Measurements from ENCODE around the gene SCN4A.
"Not testable (repeated sequence)": the region's sequence is repeated elsewhere in the genome, so short reads cannot be mapped to it uniquely, and the experiment has no call there.

The SCN4A gene

GRCh38 chr17:63982641-63983040, 9.9 kb upstream of the SCN4A start:
- H3K36me3 Mint-ChIP-seq; H3K27ac Mint-ChIP-seq; H3K27me3 Mint-ChIP-seq; H3K4me3 Mint-ChIP-seq; H3K9me3 Mint-ChIP-seq (ENCODE audit: low read depth): not testable (repeated sequence)
- H3K4me1 Mint-ChIP-seq (ENCODE audit: low read depth), result peaks cover 13% of the 10 kb centered on the region

GRCh38 chr17:63978272-63979200, 5.8 kb upstream of the SCN4A start:
- H3K4me3 Mint-ChIP-seq, result no peak overlapping the region
- peaks cover 3% of the 10 kb centered on the region for H3K36me3 Mint-ChIP-seq
- H3K4me1 Mint-ChIP-seq (ENCODE audit: low read depth), result peaks cover 3% of the 10 kb centered on the region
- no peak overlapping the region for H3K27ac Mint-ChIP-seq
- H3K27me3 Mint-ChIP-seq, result no peaks in the 10 kb centered on the region
- no peaks in the 10 kb centered on the region for H3K9me3 Mint-ChIP-seq (ENCODE audit: low read depth)

GRCh38 chr17:63976702-63977101, 4.0 kb upstream of the SCN4A start:
- H3K4me1 Mint-ChIP-seq (ENCODE audit: low read depth), result peaks cover 3% of the 10 kb centered on the region
- no peak overlapping the region for H3K4me3 Mint-ChIP-seq
- no peaks in the 10 kb centered on the region for H3K9me3 Mint-ChIP-seq (ENCODE audit: low read depth)
- no peaks in the 10 kb centered on the region for H3K27me3 Mint-ChIP-seq
- H3K27ac Mint-ChIP-seq, result no peak overlapping the region
- H3K36me3 Mint-ChIP-seq, result no peaks in the 10 kb centered on the region

DNA sequence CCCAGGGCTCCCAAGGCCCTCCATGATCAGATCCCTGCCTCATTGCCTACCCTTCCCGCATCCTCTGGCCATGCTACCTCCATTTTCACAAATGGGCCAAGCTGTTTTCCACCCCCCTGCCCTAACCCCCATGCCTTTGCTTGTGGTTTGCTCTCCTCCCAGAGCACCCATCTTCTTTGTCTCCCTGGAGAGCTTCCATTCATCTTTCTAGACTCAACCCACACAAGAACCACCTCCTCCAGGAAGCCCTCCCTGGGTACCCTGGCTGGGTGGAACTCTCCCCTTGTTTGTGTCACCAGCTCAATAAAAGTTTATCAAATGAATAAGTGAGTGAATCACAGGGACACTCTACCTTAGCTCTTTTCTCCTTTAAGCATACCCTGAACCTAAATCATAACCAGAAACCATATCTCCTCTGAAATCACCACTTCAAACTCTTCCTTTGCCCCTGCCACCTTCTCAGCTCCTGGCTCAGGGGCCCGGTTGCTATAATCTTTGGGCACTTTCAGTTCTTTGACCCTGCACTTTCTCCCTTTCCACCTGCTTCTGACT, 2.9 kb upstream of the SCN4A start:
- peaks cover 3% of the 10 kb centered on the region for H3K4me1 Mint-ChIP-seq (ENCODE audit: low read depth)
- H3K4me3 Mint-ChIP-seq, result no peak overlapping the region
- no peaks in the 10 kb centered on the region for H3K9me3 Mint-ChIP-seq (ENCODE audit: low read depth)
- H3K27ac Mint-ChIP-seq, result no peak overlapping the region
- H3K27me3 Mint-ChIP-seq, result no peaks in the 10 kb centered on the region
- no peaks in the 10 kb centered on the region for H3K36me3 Mint-ChIP-seq

GRCh38 chr17:63974594-63975192, 2.0 kb upstream of the SCN4A start:
- Mint-ChIP-seq H3K36me3 (no peaks in the 10 kb centered on the region), H3K9me3 (ENCODE audit: low read depth) (no peaks in the 10 kb centered on the region), H3K27me3 (no peaks in the 10 kb centered on the region), H3K4me3 (no peak overlapping the region), H3K4me1 (ENCODE audit: low read depth) (peaks cover 3% of the 10 kb centered on the region), H3K27ac (peak overlapping the region; percentile 16)

DNA sequence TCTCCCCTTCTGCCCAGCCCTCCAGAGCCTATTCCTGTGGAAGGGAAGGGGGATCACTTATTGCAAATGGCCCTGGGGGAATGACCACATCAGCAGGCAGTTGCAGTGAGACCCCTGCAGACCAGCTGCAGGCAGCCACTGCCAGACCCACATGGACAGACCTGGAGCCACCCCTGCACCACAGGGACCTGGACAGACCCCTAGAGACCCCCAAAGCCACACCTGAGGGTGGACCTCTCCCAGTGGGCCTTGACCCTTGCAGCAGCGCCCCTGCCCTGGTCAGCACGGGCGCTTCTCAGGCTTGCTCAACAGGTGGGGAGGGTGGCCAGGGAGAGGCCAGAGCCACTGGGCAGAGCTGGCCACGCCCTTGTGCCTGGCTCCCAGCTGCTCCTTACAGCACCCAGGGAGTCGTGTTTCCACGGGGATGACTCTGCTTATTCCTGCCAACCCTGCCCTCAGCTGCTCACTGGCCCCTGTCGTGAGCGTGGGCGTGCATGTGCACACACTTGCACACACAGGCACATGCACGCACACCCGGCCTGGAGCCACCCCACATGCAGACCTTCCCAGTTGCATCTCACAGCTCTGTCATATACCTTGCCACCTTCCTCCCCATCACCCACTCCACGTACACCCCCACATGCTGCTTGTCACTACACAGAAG, 1.3 kb upstream of the SCN4A start:
- H3K9me3 Mint-ChIP-seq (ENCODE audit: low read depth), result no peaks in the 10 kb centered on the region
- H3K36me3 Mint-ChIP-seq, result no peaks in the 10 kb centered on the region
- H3K4me3 Mint-ChIP-seq, result no peak overlapping the region
- H3K4me1 Mint-ChIP-seq (ENCODE audit: low read depth), result peaks cover 3% of the 10 kb centered on the region
- H3K27me3 Mint-ChIP-seq, result no peaks in the 10 kb centered on the region
- H3K27ac Mint-ChIP-seq, result no peak overlapping the region

GRCh38 chr17:63973247-63973646, 529 bp upstream of the SCN4A start:
- Mint-ChIP-seq H3K4me3 (no peak overlapping the region), H3K4me1 (ENCODE audit: low read depth) (peaks cover 3% of the 10 kb centered on the region), H3K27ac (no peak overlapping the region), H3K9me3 (ENCODE audit: low read depth) (no peaks in the 10 kb centered on the region), H3K36me3 (no peaks in the 10 kb centered on the region), H3K27me3 (no peaks in the 10 kb centered on the region)

GRCh38 chr17:63969278-63969677, 3.4 kb downstream of the SCN4A start:
- Mint-ChIP-seq H3K9me3 (ENCODE audit: low read depth) (no peaks in the 10 kb centered on the region), H3K27ac (no peak overlapping the region), H3K27me3 (no peaks in the 10 kb centered on the region), H3K4me1 (ENCODE audit: low read depth) (peaks cover 13% of the 10 kb centered on the region), H3K36me3 (no peaks in the 10 kb centered on the region), H3K4me3 (no peak overlapping the region)

DNA sequence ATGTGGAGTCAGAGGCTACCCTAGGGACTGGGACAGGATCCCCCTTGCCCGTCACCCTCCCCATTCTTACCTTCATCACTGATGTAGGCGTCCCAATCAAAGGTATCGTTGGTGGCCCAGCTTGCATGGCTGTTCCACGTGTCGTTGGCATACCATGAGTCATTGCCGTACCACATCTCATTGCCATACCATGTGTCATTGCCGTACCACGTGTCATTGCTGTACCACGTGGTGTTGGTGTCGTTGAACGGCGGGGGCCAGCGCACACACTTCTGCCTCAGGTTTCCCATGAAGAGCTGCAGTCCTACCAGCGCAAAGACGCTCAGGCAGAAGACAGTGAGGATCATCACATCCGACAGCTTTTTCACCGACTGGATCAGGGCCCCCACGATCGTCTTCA, 4.8 kb downstream of the SCN4A start:
- no peak overlapping the region for H3K27ac Mint-ChIP-seq
- no peaks in the 10 kb centered on the region for H3K27me3 Mint-ChIP-seq
- H3K36me3 Mint-ChIP-seq, result no peaks in the 10 kb centered on the region
- H3K4me1 Mint-ChIP-seq (ENCODE audit: low read depth), result peaks cover 13% of the 10 kb centered on the region
- no peak overlapping the region for H3K4me3 Mint-ChIP-seq
- H3K9me3 Mint-ChIP-seq (ENCODE audit: low read depth), result no peaks in the 10 kb centered on the region

GRCh38 chr17:63966646-63967264, 6.0 kb downstream of the SCN4A start:
- no peaks in the 10 kb centered on the region for H3K36me3 Mint-ChIP-seq
- no peak overlapping the region for H3K27ac Mint-ChIP-seq
- peaks cover 13% of the 10 kb centered on the region for H3K4me1 Mint-ChIP-seq (ENCODE audit: low read depth)
- H3K4me3 Mint-ChIP-seq, result peak overlapping the region; percentile 4
- H3K27me3 Mint-ChIP-seq, result no peaks in the 10 kb centered on the region
- H3K9me3 Mint-ChIP-seq (ENCODE audit: low read depth), result no peaks in the 10 kb centered on the region

DNA sequence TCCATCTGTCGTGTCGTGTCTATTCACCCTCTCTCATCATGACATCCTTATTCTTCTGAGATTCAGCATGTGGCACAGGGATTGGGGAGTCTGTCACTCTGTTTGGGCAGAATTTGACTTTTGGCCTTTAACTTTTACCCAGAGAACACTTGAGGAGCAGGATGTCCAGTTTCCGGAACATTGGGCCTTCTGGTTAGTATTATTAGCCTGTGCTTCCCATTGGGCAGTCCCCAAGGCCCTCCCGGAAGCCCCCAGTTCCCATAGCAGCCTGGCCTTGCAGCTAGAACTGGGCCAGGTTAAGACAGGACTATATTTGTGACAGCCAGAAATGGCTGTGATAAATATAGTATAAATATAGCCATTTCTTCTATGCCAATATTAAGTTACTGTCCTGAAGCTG, 9.6 kb downstream of the SCN4A start:
- Mint-ChIP-seq H3K36me3 (no peaks in the 10 kb centered on the region), H3K27me3 (no peaks in the 10 kb centered on the region), H3K27ac (no peak overlapping the region), H3K4me1 (ENCODE audit: low read depth) (peaks cover 15% of the 10 kb centered on the region), H3K9me3 (ENCODE audit: low read depth) (no peaks in the 10 kb centered on the region), H3K4me3 (no peak overlapping the region)

DNA sequence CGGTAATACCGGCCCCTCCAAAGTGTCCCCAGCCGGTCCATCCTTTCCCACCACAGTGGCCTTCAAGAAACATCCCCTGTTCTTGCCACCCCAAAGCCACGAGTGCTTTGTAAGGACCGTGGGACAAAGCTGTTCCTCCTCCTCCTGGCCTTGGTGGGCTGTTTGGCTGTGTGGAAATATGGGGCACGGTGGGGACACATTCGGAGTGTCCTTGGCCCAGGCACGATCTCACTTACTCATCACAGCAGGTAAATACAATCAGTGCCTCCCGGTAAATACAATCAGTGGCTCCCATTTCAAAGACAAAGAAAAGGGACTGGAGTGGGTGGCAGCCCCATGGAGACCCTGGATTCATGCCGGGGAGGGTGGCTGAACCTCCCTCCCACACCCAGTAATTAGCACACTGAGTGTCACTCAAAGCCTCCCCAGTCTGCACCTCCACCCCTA, 10.4 kb downstream of the SCN4A start:
- H3K4me3 Mint-ChIP-seq, result no peak overlapping the region

GRCh38 chr17:63961355-63962212, 11.1 kb downstream of the SCN4A start:
- Mint-ChIP-seq H3K4me1 (ENCODE audit: low read depth) (peaks cover 7% of the 10 kb centered on the region), H3K4me3 (peak overlapping the region; percentile 17), H3K36me3 (no peaks in the 10 kb centered on the region), H3K27me3 (no peaks in the 10 kb centered on the region), H3K9me3 (ENCODE audit: low read depth) (no peaks in the 10 kb centered on the region), H3K27ac (no peak overlapping the region)

More for the DNA sequence above, 10.4 kb downstream of the SCN4A start:
- H3K4me1 Mint-ChIP-seq (ENCODE audit: low read depth), result peaks cover 13% of the 10 kb centered on the region
- H3K36me3 Mint-ChIP-seq, result no peaks in the 10 kb centered on the region
- H3K27ac Mint-ChIP-seq, result no peak overlapping the region
- no peaks in the 10 kb centered on the region for H3K27me3 Mint-ChIP-seq
- no peaks in the 10 kb centered on the region for H3K9me3 Mint-ChIP-seq (ENCODE audit: low read depth)

DNA sequence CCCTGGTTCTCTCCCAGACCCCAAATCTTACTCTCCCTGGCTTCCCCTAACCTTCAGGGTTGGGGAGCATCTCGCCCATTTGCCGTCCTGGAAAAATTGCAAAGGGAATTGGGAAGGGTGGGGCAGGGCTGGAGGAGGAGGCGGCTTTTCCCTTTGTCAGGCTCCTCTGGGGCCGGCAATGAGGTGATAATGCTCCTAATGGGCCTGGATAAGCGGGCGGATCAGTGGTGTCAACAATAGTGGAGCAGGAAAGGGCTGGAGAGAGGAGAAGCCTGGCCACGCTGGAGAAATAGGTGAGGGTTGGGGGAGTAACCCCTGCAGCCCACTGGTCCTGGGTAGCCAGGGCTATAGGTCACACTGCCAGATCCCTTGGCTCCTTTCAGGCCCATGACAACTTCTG, 12.3 kb downstream of the SCN4A start:
- H3K27me3 Mint-ChIP-seq, result no peaks in the 10 kb centered on the region
- no peaks in the 10 kb centered on the region for H3K36me3 Mint-ChIP-seq
- no peak overlapping the region for H3K27ac Mint-ChIP-seq
- H3K9me3 Mint-ChIP-seq (ENCODE audit: low read depth), result no peaks in the 10 kb centered on the region
- H3K4me1 Mint-ChIP-seq (ENCODE audit: low read depth), result peaks cover 4% of the 10 kb centered on the region
- no peak overlapping the region for H3K4me3 Mint-ChIP-seq
